Esophagus muscularis mucosa (tissue), 3 donors: ENCODE measurements around the gene MAPK7.

Source experiments
- POLR2A ChIP-seq: fragments of 450-650 bp; IDR thresholded peaks from one replicate; pipeline ENCODE4 v1.6.1; 2017; ENCODE audit warnings: antibody characterized with exemption, moderate library complexity, mild to moderate bottlenecking, low read depth
- TF ChIP-seq, protein P1 (sequence below), 3 experiments: fragments of 200-600 bp in 2 of 3; fragments of 450-650 bp in 1 of 3; sonication (generic) in 2 of 3; IDR thresholded peaks; one replicate each; pipeline ENCODE4 v1.5.1; 2017 to 2019; ENCODE audit warnings: antibody characterized with exemption in 3 of 3, mild to moderate bottlenecking in 2 of 3, moderate library complexity in 1 of 3

DNA sequence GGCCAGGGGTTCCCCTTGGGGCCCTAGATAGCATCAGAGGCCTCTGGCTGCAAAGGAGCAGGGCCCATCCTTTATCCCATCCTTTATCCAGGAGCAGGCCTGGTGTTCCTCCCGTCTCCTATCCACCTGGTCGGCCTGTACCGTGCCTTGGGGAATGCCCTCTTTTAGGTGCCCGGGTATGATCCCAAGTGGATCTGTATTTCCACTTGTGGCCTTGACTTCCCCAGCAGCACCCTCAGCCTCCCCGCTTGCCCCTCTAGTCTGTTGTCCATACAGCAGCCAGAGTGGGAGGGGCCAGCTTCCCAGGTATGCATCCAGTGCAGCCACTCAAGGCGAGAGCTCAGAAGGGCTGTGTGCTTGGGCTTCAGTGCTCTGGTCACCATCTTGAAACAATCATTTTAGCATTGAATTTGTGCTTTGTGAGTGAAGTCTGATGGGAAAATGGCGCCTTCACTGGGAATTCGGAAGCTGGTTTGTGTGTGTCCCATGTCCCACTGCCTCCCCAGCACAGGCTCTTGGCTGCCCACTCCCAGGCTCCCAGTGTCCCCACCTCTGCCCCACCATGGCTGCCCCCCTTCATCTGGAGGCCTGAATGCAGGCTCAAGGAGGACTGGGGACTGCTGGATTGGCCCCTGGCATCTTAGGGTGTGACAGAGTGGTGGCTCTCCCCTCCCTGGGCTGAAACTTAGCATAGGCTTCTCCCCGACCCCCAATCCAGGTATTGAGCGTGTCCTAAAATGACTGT is 29.5 kb downstream of the MAPK7 start:
- TF ChIP-seq, protein P1, sequence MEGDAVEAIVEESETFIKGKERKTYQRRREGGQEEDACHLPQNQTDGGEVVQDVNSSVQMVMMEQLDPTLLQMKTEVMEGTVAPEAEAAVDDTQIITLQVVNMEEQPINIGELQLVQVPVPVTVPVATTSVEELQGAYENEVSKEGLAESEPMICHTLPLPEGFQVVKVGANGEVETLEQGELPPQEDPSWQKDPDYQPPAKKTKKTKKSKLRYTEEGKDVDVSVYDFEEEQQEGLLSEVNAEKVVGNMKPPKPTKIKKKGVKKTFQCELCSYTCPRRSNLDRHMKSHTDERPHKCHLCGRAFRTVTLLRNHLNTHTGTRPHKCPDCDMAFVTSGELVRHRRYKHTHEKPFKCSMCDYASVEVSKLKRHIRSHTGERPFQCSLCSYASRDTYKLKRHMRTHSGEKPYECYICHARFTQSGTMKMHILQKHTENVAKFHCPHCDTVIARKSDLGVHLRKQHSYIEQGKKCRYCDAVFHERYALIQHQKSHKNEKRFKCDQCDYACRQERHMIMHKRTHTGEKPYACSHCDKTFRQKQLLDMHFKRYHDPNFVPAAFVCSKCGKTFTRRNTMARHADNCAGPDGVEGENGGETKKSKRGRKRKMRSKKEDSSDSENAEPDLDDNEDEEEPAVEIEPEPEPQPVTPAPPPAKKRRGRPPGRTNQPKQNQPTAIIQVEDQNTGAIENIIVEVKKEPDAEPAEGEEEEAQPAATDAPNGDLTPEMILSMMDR (IDR thresholded peaks at IDR 0.05), result no peak
- TF ChIP-seq POLR2A, result no peak
